IMR-90 (cell line): ENCODE data around the gene MRPL17.

Source experiments
- CEBPB ChIP-seq: IDR thresholded peaks from 2 replicates; pipeline ENCODE4 v1.6.1; 2012; ENCODE audit warnings: low read depth, low read length, improper control_type of control experiment
- CHD1 ChIP-seq: IDR thresholded peaks from 2 replicates; pipeline ENCODE4 v1.6.1; 2012; ENCODE audit warnings: low read depth, low read length, improper control_type of control experiment
- NFE2L2 ChIP-seq: fragments of 150-350 bp; IDR thresholded peaks from 2 replicates; pipeline ENCODE4 v1.6.1; 2016; ENCODE audit warnings: low read depth, mild to moderate bottlenecking, low read length
- POLR2A ChIP-seq: IDR thresholded peaks from 2 replicates; pipeline ENCODE4 v1.6.1; 2012; ENCODE audit warnings: mild to moderate bottlenecking, low read depth, low read length
- SMC3 ChIP-seq: fragments of 150-350 bp; IDR thresholded peaks from 2 replicates; pipeline ENCODE4 v1.6.1; 2016; ENCODE audit warnings: low read depth, mild to moderate bottlenecking, antibody characterized with exemption, low read length, moderate library complexity
- USF2 ChIP-seq: fragments of 150-350 bp; IDR thresholded peaks from 2 replicates; pipeline ENCODE4 v1.6.1; 2017; ENCODE audit warnings: mild to moderate bottlenecking, antibody characterized with exemption, low read length, low read depth
- TF ChIP-seq, protein P1 (sequence below): conservative IDR thresholded peaks from 2 replicates; pipeline ENCODE4 v1.5.1; 2012; ENCODE audit warnings: mild to moderate bottlenecking, low read depth, low read length, improper control_type of control experiment

DNA sequence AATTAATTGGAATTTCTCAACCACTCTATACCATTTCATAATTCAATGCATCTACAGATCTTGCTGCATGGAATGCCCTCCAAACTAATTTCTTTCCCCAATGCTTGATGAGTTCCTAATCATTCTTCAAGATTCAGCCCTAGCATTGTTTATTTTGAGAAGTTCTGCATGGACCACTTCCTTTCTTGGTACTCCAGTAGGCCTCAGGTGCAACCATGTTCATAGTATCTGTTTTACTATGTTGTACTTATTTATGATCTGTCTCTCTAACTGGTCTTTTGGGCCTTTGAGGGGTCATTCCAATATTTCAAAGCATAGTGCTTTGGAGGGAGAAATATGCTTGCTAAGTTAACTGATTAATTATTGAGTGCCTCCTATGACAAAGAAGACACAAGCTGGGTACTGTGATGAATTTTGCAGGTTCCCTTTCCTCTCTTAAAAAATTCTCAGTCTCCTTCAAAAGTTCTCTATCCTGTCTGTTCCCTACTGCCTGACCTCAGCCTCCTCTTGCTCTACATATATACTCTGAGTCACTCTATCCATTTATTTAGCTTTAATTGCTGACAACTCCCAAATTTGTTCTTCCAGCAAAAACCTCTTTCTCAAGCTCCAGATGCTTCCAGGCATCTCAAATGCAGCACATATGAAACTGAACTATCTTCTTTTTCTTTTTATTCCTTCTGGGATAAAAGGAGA, 9.5 kb downstream of the MRPL17 start:
- TF ChIP-seq, protein P1, sequence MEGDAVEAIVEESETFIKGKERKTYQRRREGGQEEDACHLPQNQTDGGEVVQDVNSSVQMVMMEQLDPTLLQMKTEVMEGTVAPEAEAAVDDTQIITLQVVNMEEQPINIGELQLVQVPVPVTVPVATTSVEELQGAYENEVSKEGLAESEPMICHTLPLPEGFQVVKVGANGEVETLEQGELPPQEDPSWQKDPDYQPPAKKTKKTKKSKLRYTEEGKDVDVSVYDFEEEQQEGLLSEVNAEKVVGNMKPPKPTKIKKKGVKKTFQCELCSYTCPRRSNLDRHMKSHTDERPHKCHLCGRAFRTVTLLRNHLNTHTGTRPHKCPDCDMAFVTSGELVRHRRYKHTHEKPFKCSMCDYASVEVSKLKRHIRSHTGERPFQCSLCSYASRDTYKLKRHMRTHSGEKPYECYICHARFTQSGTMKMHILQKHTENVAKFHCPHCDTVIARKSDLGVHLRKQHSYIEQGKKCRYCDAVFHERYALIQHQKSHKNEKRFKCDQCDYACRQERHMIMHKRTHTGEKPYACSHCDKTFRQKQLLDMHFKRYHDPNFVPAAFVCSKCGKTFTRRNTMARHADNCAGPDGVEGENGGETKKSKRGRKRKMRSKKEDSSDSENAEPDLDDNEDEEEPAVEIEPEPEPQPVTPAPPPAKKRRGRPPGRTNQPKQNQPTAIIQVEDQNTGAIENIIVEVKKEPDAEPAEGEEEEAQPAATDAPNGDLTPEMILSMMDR, result no peak
- no peak for TF ChIP-seq POLR2A
- TF ChIP-seq SMC3, result no peak
- TF ChIP-seq CHD1, result no peak
- TF ChIP-seq CEBPB, result no peak
- no peak for TF ChIP-seq NFE2L2
- no peak for TF ChIP-seq USF2
